Suprapubic skin (tissue), 4 donors: Measurements from ENCODE around the gene ZBTB46.

Experiments
- POLR2A ChIP-seq, 2 donors: fragments of 450-650 bp; IDR thresholded peaks; one replicate each; pipeline ENCODE4 v1.6.1; 2017; ENCODE audit warnings: antibody characterized with exemption in 2 of 2, mild to moderate bottlenecking in 2 of 2, moderate library complexity in 2 of 2
- POLR2AphosphoS5 ChIP-seq, 3 donors: sonication (generic); formaldehyde crosslinking; IDR thresholded peaks; one replicate each; pipeline ENCODE4 v1.6.1; 2017; ENCODE audit warnings: antibody characterized with exemption in 3 of 3
- TF ChIP-seq, protein P1 (sequence below), 2 donors: fragments of 200-600 bp in 1 of 2; fragments of 450-650 bp in 1 of 2; sonication (generic) in 1 of 2; IDR thresholded peaks; one replicate each; pipeline ENCODE4 v1.5.1; 2016 to 2019; ENCODE audit warnings: antibody characterized with exemption in 2 of 2, mild to moderate bottlenecking in 1 of 2, moderate library complexity in 1 of 2

DNA sequence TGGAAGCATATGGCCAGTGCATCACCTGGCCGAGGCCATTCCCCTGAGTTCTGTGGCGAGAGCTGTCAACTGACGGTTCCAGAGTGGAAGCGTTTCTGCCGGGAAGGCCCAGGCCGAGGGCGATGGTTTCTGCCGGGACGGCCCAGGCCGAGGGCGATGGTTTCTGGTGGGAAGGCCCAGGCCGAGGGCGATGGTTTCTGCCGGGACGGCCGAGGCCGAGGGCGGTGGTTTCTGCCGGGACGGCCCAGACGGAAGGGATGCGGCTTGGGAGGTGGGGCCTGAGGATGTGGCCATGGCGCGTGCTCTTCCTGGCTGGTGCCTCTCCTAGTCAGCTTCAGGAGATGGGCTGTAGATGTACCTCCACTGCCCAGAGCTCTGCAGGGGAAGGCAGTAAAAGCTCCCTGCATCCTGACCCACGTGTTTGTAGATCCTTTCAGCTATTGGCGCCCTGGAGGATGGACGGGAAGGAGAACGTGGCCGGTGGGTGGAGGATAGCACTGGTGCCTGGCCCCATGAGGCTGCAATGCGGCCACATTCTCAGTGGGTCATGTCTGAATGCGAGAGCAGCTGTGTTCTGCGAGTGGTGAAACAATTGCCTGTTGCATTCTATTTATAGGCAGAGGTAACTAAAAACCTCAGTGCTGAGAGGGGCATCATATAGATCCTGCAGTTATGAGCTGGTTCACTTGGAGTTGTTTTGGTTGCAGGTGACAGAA lies 46.8 kb upstream of the ZBTB46 start:
- TF ChIP-seq, protein P1, sequence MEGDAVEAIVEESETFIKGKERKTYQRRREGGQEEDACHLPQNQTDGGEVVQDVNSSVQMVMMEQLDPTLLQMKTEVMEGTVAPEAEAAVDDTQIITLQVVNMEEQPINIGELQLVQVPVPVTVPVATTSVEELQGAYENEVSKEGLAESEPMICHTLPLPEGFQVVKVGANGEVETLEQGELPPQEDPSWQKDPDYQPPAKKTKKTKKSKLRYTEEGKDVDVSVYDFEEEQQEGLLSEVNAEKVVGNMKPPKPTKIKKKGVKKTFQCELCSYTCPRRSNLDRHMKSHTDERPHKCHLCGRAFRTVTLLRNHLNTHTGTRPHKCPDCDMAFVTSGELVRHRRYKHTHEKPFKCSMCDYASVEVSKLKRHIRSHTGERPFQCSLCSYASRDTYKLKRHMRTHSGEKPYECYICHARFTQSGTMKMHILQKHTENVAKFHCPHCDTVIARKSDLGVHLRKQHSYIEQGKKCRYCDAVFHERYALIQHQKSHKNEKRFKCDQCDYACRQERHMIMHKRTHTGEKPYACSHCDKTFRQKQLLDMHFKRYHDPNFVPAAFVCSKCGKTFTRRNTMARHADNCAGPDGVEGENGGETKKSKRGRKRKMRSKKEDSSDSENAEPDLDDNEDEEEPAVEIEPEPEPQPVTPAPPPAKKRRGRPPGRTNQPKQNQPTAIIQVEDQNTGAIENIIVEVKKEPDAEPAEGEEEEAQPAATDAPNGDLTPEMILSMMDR (IDR thresholded peaks at IDR 0.05): no peak
- TF ChIP-seq POLR2AphosphoS5 (IDR thresholded peaks at IDR 0.05) (no peak), POLR2A (IDR thresholded peaks at IDR 0.05) (no peak)
